GM19438 (cell line): ENCODE results near the gene HS6ST1.

Experiments
- ATAC-seq: cut with Tn5 transposase; IDR thresholded peaks from one replicate; pipeline ENCODE4 v1.9.1; 2021; ENCODE audit warnings: low read depth; ENCODE audit not compliant: unreplicated experiment

Gene HS6ST1

DNA sequence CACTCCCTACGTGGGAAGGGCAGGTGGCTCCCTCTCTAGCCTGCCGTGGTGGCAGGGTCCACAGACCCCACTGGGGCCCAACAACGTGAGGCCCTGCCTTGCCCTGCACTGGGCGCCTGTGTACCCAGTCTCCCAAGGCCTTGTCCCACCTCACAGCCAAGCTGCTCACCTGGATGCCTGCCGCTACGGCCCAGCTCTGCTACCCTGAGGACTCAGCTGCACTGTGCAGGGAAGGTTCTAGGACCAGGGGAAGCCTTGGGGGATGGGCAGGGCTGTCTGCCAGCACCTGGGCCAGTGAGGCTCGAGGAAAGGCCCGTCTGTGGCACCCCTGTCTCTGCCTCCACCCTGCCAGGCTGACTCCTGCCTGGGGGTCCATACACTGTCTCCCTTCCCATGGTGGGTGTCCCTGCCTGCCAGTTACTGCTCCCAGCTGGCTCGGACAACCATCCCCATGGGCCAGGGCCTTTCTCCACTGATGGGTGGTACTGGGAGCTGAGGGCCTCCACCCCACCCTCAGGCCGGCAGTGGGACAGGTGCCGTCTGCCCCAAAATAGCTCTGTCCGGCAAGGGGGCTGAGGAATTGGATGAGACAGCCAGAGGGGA is 33.2 kb downstream of the HS6ST1 start:
- no peak for ATAC-seq

- no peak for ATAC-seq
These were observed 33.8 kb downstream of the HS6ST1 start for GRCh38 chr2:128284841-128285240.

- no peak for ATAC-seq
These were observed 34.6 kb downstream of the HS6ST1 start for GRCh38 chr2:128284037-128284441.

GRCh38 chr2:128282976-128283810 is 35.5 kb downstream of the HS6ST1 start:
- no peak for ATAC-seq

DNA sequence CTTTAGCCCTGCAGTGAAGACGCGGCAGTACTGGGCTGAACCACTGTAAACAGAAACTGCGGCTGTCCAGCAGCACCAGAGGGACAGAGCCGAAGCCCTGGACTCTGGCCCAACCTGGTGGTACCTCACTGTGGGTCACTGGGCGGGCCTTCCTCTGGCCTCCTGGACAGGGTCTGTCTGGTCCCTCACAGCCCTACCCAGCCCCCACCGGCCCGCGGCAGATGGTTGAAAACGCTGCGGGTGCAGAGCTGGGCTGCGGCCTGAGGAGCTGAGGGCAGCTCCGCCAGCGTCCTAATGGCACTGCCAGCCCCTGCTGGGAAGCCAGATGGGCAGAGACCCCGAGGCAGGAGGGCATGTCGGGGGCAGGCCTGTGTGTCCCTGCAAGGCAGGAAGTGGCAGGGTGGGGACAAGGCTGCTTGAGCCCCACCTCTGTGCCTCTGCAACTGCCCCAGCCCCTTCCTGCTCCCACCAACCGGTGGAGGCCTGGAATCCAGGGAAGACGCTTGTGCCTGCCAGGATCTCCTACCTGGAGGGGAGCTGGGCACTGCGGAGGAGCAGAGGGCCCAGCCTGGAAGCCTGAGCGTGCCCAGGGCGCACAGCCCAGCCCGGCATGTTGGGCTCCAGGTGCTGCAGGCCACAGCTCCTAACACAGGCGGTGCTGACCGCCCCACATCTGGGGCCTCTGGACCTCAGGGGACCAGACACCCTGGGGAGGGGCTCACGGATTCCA is 36.3 kb downstream of the HS6ST1 start:
- no peak for ATAC-seq

DNA sequence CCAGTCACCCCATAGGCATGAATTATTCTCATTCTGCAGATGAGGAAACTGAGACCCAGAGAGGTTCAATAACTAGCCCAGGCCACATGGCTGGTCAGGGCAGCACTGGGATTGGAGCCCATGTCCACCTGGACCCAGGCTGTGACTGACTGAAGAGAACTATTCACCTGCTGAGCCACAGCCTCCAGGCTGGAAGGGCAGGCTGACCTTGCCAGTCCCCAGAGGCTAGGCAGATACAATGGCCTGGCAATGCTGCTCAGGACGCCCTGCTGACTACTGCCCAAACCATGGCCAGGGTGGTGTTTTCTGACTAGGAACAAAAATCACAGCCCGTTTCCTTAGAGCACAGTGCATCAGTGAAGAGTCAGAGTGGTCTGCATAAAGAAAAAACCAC is 36.8 kb downstream of the HS6ST1 start:
- ATAC-seq = no peak

GRCh38 chr2:128280901-128281321 is 37.8 kb downstream of the HS6ST1 start:
- ATAC-seq = no peak

- no peak for ATAC-seq
These were observed 38.4 kb downstream of the HS6ST1 start for GRCh38 chr2:128280158-128280871.

DNA sequence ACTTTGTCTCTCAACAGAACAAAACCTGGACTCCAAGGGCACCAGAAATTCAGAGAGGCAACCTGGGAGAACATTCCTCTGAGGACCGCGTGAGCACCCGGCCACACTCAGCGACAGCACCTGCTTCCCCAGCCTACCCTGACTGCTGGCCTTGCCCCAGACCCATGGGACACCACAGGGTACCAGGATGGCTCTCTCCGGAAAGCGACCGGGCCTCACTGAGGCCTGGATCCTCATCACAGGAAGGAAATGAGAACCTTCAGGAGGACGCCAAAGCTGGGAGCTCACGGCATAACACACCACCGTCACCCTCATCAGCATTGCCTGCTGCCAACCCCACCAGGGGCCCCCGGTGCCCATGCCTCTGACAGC is 38.9 kb downstream of the HS6ST1 start:
- ATAC-seq = no peak

DNA sequence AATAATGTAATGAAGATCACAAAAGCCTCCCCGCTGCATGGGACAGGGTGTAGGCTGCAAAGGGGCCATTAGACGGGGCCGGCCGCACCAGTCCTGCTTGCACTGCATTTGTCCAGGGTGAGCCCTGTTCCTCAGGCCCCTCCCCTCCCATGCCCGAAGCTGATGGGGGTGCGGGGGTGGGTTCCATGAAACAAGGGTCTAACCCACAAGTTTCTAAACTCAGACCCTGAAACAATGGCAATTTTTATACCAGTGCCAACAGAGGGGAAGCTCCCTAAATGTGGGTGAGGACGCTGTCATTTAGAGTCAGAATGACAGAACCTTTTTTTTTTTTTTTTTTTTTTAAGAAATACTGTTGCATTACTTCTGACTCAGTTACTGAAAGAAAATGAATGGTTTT is 39.7 kb downstream of the HS6ST1 start:
- ATAC-seq = no peak

- ATAC-seq = no peak
These were observed 40.5 kb downstream of the HS6ST1 start for GRCh38 chr2:128277961-128278681.

GRCh38 chr2:128276878-128277675 is 41.6 kb downstream of the HS6ST1 start:
- no peak for ATAC-seq

DNA sequence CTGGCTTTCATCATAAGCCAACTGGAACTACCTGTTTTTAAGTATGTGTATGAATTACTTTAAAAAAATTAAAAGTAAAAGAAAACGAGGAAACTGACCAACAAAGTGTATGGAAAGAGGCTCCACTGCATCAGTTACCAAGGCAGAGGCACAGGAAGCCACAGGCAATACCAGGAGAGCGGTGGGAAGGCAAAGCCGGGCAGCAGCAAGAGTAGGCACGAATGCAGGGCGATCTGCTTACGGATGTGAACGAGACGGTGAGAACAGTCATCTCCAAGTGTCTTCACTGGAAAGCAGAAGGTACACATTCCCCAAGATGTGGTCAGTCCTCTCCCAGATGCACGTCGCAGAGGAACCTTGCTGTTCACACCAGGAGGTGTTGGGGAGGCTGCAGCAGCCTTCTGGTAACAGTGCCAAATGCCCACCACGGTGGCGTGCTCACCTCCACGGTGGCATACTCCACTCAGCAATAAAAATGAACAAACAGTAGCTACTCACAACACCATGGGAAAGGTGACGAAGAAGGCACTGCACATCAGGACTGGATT is 43.1 kb downstream of the HS6ST1 start:
- ATAC-seq = no peak

GRCh38 chr2:128274218-128274617 is 44.5 kb downstream of the HS6ST1 start:
- ATAC-seq = no peak

- no peak for ATAC-seq
These were observed 45.1 kb downstream of the HS6ST1 start for GRCh38 chr2:128273469-128274081.

GRCh38 chr2:128272601-128273468 is 45.8 kb downstream of the HS6ST1 start:
- no peak for ATAC-seq

- ATAC-seq = no peak
These were observed 46.6 kb downstream of the HS6ST1 start for GRCh38 chr2:128271911-128272600.
